Head of caudate nucleus (tissue), 42 donors: ENCODE data around the gene IER5.
"Not testable (repeated sequence)": the region's sequence is repeated elsewhere in the genome, so short reads cannot be mapped to it uniquely, and the experiment has no call there.

Experiments
- DNase-seq, 42 donors: peaks; one replicate each; pipeline versions ENCODE4 v3.0.0 to v3.0.0-alpha.2; 2020 to 2021; ENCODE audit warnings: mixed read lengths in 7 of 42
- intact Hi-C: fragments of 100-400 bp; cut with DNase I; formaldehyde crosslinking; loops from one replicate; pipeline ENCODE4 v1.15.0; 2022

IER5 gene

GRCh38 chr1:181106479-181106878 is 18.0 kb downstream of the IER5 start:
- intact Hi-C loops = loop anchor here (5.0 kb wide), 1 partner anchor 36 kb away; no protein-coding TSS in a partner anchor
- no peak for DNase-seq

GRCh38 chr1:181107711-181108110 is 19.2 kb downstream of the IER5 start:
- DNase-seq = no peak
- intact Hi-C loops = loop anchor here (5.0 kb wide), 1 partner anchor 35 kb away; no protein-coding TSS in a partner anchor

DNA sequence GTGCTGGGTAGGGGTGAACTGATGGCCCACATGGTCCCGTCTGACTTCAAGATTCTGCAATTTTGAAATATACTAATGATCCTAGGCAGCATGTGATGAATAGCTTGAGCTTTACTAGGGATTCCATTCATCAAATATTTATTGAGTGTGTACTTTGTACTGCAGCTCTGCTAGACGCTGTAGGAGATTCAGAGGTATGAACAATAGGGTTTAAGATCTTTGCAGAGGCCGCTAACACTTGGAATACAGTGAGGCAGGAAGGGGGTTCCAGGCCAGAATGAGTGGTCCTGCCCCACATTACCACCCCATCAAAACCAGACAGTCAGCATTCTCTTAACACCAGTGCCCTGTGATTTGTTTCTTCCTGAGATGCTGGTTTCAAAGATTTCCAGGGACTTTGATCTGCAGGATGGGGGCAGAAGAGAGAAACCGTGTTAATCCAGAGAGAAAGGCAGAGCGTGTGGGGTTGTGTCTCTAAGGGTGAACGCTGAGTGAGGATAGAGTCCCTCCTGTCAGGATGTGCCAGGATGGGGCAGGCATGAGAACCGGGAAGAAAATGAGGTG is 19.9 kb downstream of the IER5 start:
- no peak for DNase-seq

GRCh38 chr1:181110013-181110412 is 21.5 kb downstream of the IER5 start:
- no peak for DNase-seq
- intact Hi-C loops = no loop called here

More for the DNA sequence above, 19.9 kb downstream of the IER5 start:
- intact Hi-C loops = loop anchor here (5.0 kb wide), 1 partner anchor 34 kb away; no protein-coding TSS in a partner anchor

- intact Hi-C loops = no loop called here
- no peak for DNase-seq
Measured at GRCh38 chr1:181111559-181111958, 23.1 kb downstream of the IER5 start.

GRCh38 chr1:181112071-181112929 is 23.8 kb downstream of the IER5 start:
- no peak for DNase-seq
- intact Hi-C loops = no loop called here

GRCh38 chr1:181113059-181113641 is 24.6 kb downstream of the IER5 start:
- intact Hi-C loops = no loop called here
- DNase-seq = no peak

GRCh38 chr1:181114574-181115367 is 26.3 kb downstream of the IER5 start:
- intact Hi-C loops = no loop called here
- DNase-seq = no peak

DNA sequence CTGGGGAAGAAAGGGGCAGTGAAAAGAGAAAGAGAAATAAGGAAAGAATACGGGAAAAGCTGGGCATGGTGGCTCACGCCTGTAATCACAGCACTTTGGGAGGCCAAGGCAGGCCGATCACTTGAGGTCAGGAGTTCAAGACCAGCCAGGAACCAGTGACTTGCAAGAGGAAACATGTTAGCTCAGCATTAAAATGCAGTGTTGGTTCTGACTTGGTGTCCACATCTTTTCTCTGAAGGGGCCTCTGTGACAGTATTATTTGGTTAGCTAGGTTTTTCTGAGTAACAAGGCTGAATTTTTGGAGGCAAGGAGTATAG is 26.8 kb downstream of the IER5 start:
- no peak for DNase-seq
- intact Hi-C loops = no loop called here

GRCh38 chr1:181115971-181116370 is 27.5 kb downstream of the IER5 start:
- intact Hi-C loops = not testable (repeated sequence)

DNA sequence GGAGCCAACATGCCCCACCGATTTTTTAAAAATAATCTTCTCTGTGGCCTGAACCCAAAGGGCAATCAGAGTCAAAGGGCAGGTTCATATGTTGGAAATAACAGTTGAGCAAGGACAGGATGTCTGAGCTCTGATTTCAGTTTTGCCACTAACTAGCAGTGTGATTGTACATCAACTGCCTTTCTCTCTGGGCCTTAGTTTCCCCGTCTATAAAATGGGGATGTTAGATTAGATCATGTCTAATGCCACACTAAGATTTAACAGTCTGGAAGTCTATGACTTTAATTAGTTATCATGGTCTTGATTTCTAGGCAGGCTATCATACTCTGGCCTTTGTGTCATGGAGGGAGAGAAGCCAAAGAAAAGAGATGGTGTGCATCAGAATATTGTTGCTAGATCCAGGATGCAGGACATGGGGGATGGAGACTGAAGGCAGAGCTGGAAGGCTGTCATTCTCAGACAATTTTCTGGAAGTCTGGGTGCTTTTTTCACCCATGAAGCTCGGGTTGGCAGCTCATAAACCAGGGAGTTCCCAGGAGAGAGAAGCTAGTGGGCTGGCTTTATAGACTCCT is 28.4 kb downstream of the IER5 start:
- intact Hi-C loops = no loop called here
- DNase-seq = no peak

More at GRCh38 chr1:181115971-181116370, 27.5 kb downstream of the IER5 start:
- DNase-seq = not testable (repeated sequence)

DNA sequence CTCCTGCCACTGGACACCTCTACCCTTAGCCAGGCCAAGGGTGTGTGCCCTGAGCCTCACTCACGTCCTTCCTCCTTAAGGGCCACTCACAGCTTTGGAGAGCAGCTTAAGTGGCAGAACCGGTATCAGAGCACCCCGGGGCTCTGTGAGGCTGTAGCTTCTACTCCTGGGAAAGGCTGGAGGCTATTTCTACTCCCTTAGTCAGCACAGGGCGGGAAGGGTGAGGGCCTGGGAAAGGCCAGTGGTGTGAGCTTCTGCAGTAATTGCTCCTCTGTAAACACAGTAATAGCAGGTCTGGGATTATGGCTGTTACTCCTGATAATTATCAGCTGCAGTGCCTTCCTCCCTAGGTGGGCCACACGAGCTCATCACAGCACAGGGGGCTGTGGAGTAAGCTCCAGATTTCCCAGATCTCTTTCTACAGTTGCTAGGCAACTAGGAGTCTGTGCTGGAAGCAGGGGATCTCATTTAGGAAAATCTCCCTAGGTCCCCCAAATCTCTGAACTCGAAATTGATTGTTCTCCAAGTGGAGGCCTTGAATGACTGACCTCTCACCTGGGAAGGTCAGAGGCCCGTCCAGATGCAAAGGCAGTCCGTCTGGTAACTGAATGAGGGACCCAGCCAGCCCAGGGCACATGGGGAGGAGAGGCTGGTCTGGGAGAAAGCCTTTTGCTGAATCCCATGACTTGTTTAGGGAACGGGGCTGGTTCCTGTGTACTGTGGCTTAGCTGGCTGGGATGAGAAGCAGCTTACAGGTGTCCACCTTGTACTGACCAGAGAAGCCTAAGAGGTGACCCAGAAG is 29.3 kb downstream of the IER5 start:
- intact Hi-C loops = no loop called here
- DNase-seq = no peak

DNA sequence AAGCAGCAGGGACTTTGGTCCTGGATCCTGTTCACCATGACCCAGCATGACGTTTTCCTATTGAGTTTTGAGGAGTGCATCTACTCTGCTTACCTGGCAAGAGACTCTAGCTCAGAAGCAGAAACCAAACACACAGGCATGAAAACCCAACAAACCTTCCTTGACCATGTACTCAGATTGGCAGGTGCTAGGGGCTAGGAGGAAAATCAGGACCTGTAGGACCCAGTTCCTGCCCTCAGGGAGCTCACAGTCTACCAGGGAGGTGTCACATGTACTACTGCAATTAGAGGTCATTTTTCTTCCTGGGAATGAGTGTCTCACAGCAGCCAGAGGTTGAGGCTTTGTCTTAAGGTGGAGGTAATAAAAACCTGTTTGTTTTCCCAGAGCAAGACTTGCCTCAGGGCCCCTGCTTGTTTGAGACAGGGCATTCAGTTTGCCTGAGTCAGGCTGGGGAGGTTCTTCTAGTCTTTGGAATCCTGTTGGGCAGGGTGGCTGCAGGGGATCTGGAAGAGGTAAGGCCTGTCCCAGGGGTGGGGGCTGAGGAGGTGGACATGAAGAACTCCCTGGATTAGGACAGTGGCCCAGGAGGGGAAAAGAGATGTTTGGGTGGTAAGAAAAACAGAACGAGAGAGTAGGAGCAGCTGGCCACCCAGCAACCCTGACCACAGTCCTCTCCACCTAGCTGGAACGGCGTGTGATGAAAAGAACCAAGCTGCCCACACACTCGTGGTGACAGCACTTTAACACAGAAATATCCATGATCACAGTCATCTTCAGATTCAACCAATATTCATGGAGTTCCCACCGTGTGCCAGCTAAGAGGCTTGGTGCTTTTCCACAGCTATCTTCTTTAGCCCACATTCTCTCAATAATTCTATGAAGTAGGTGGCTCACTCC is 30.8 kb downstream of the IER5 start:
- intact Hi-C loops = no loop called here
- DNase-seq = no peak

- no peak for DNase-seq
- intact Hi-C loops = no loop called here
Measured at GRCh38 chr1:181120924-181121323, 32.4 kb downstream of the IER5 start.

- intact Hi-C loops = no loop called here
Measured at GRCh38 chr1:181121498-181121897, 33.0 kb downstream of the IER5 start.

DNA sequence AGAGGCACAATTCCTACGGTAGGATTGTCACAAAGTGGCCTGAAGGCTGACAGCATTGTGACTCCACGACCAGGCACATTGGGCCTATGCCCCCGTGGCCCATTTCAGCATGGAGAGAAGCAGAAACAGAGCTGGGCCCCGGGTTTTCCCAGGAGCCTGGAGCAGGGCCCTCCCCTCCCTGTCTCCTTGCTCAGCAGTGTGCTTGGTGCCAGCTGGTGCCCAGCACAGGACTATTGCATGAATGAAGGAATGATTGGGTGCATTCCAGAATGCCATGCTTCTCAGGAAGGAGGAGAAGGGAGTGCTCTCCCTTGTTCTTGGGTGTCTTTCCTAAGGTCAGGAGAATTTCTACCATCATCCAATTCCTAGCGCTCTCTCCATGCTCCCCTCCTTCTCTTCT is 33.7 kb downstream of the IER5 start:
- no peak for DNase-seq
- intact Hi-C loops = no loop called here

More at GRCh38 chr1:181121498-181121897, 33.0 kb downstream of the IER5 start:
- no peak for DNase-seq

DNA sequence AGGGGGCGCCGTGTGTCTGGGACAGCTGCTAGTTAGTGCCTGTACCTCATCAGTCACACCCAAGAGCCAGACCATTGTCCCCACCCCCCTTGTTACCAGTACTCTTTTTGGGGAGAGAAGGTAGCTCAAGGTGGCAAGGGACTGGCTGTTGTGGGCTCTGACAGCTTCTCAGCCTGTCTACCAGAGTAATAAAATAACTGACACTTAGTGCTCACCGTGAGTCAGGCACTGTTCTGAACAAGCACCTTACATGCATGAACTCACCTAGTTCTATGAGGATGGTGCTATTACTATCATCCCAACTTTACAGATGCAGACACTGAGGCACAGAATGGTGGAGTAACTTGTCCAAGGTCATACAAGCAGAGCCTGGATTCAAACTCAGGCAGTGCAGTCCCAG is 34.7 kb downstream of the IER5 start:
- DNase-seq = no peak
- intact Hi-C loops = no loop called here
